AG04450 (cell line): ENCODE data around the gene TBCD. TPM values are rescaled to one million over a fixed set of nuclear protein-coding genes. Genes with fewer than 3 reads are reported as not detected.

ENCODE experiments used
- CTCF ChIA-PET: fragments of 300-600, 350-600 bp; formaldehyde crosslinking; extraction: SDS; loops from one replicate; lab custom pipeline; 2022; ENCODE audit warnings: antibody characterized with exemption, inconsistent platforms; lab: Charles Lee
- POLR2A ChIA-PET: fragments of 350-600 bp; formaldehyde crosslinking; extraction: SDS; loops from one replicate; lab custom pipeline; 2021; ENCODE audit warnings: antibody characterized with exemption, inconsistent platforms; lab: Yijun Ruan, JAX
- DNase-seq: peaks from one replicate; pipeline ENCODE4 v3.0.0-alpha.2; 2011; ENCODE audit warnings: low read depth, low spot score
- H3K27ac ChIP-seq: one replicate; pipeline ENCODE4 v1.5.1; 2012; ENCODE audit warnings: low read depth, low read length, control low read depth
- H3K27me3 ChIP-seq: one replicate; pipeline ENCODE4 v1.6.0; 2012; ENCODE audit warnings: low read length; ENCODE audit not compliant: control insufficient read depth, insufficient read depth
- H3K4me3 ChIP-seq: 2 replicates; pipeline ENCODE4 v1.5.1; 2011; ENCODE audit warnings: mild to moderate bottlenecking, low read depth, low read length, control low read depth
- H3K9me3 ChIP-seq: 2 replicates; pipeline ENCODE4 v1.5.1; 2012; ENCODE audit warnings: low read length; ENCODE audit not compliant: control insufficient read depth, insufficient read depth
- CTCF ChIP-seq: IDR thresholded peaks from 2 replicates; pipeline ENCODE4 v1.5.1; 2011; ENCODE audit warnings: low read depth, low read length, control low read depth, inconsistent platforms
- polyA plus RNA-seq: library from polyadenylated mRNA; depleted of rRNA; stranded (reverse); fragments of >200 nt; gene quantifications from 2 replicates; pipeline ENCODE4 v1.2.3, GENCODE V29; 2011

The TBCD gene
- polyA plus RNA-seq, 1 experiment, result 28.5 TPM

DNA sequence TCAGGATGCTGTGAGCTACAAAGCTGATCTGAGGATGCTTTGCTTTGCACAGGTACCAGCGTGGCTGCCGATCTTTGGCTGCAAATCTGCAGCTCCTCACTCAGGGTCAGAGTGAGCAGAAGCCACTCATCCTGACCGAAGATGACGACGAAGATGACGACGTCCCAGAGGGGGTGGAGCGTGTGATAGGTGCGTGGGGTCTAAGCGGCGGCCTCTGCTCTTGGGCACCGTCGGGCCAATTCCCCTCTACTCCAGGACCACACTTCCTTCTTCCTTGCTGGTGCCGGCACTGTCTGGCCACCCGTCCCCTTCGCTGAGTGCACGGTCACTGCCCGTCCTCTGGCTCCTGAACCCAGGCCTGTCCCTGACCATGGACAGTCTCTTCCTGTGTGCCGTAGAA lies 54.0 kb downstream of the TBCD start:
- H3K9me3 ChIP-seq, result peaks cover 13% of the 10 kb centered on the region
- POLR2A ChIA-PET, result no interaction called here
- no peak overlapping the region for H3K27ac ChIP-seq
- CTCF ChIA-PET, result no interaction called here
- H3K27me3 ChIP-seq, result no peaks in the 10 kb centered on the region
- no peak overlapping the region for H3K4me3 ChIP-seq
- DNase-seq, result no peak
- TF ChIP-seq CTCF, result no peak

DNA sequence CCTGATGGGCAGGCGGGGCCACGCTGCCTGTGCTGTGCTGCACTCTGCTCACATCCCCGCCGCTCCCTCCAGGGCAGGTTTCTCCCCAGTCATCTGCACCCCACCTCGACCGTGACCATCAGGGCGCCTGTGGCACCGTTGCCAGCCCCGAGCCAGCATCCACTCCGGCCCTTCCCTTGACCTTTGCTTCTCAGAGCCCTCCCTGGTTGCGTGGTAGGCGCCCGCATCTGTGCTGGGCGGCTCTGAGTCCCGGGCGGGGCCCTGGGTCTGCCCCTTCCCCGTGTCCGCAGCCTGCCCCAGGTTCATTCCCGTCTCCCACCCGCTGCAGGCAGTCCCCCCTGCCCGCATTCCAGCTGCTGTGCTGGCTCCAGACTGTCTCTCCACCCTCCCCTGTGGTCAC lies 54.8 kb downstream of the TBCD start:
- ChIA-PET CTCF (no interaction called here), POLR2A (no interaction called here)
- H3K27ac ChIP-seq, result no peak overlapping the region
- no peak for DNase-seq
- TF ChIP-seq CTCF, result no peak
- H3K27me3 ChIP-seq, result no peaks in the 10 kb centered on the region
- no peak overlapping the region for H3K4me3 ChIP-seq
- peaks cover 6% of the 10 kb centered on the region; the same call in 1 of the 2 replicates for H3K9me3 ChIP-seq

GRCh38 chr17:82807101-82807500 lies 55.2 kb downstream of the TBCD start:
- no peak overlapping the region for H3K4me3 ChIP-seq
- H3K27ac ChIP-seq, result no peak overlapping the region
- H3K9me3 ChIP-seq, result peaks cover 3% of the 10 kb centered on the region; the same call in 1 of the 2 replicates
- TF ChIP-seq CTCF, result no peak
- ChIA-PET POLR2A (no interaction called here), CTCF (no interaction called here)
- DNase-seq, result no peak
- no peaks in the 10 kb centered on the region for H3K27me3 ChIP-seq

GRCh38 chr17:82807562-82807961 lies 55.7 kb downstream of the TBCD start:
- TF ChIP-seq CTCF, result no peak
- no peak for DNase-seq
- ChIA-PET CTCF (no interaction called here), POLR2A (no interaction called here)
- H3K27me3 ChIP-seq, result no peaks in the 10 kb centered on the region
- H3K4me3 ChIP-seq, result no peak overlapping the region
- H3K9me3 ChIP-seq, result peaks cover under 1% of the 10 kb centered on the region; the same call in 1 of the 2 replicates
- no peak overlapping the region for H3K27ac ChIP-seq

DNA sequence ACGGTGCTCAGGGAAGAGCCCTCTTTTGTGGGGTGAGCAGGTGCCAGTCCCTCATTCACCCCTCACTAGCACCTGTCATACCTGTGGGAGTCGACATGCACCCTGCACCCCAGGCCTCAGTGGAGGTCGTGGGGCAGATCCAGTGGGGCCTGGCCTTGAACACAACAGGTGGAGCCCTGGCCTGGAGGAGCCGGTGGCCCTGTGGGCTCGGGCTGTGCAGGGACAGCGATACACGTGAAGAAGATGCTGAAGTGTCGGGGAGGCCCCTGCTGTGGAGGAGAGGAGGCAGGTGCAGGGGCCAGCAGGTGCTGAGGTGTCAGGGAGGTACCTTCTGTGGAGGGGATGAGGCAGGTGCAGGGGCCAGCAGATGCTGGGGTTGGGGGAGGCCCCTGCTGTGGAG lies 56.1 kb downstream of the TBCD start:
- no peak overlapping the region for H3K4me3 ChIP-seq
- no peaks in the 10 kb centered on the region; the same call in 1 of the 2 replicates for H3K9me3 ChIP-seq
- no peak for TF ChIP-seq CTCF
- no peak overlapping the region for H3K27ac ChIP-seq
- DNase-seq, result no peak
- H3K27me3 ChIP-seq, result no peaks in the 10 kb centered on the region
- ChIA-PET POLR2A (no interaction called here), CTCF (no interaction called here)
